HCT116 (cell line): Measurements from ENCODE around the gene DAP. TPM values are rescaled to one million over a fixed set of nuclear protein-coding genes. Genes with fewer than 3 reads are reported as not detected.

Source experiments
- ATAC-seq: fragments of 200-7000 bp; cut with Tn5 transposase; 2 replicates; pipeline ENCODE4 v1.9.1; 2020; ENCODE audit warnings: mild to moderate bottlenecking, moderate library complexity
- BruUV-seq: library from RNA; stranded (reverse); fragments of 400-500 nt; replicated peaks from 2 replicates; lab custom pipeline; 2021; lab: Mats Ljungman, UMichigan
- CTCF ChIA-PET: fragments of 300-600 bp; sonication (Branson Sonifier 250); formaldehyde crosslinking; loops from one replicate; lab custom pipeline; 2021; ENCODE audit warnings: antibody characterized with exemption; lab: Charles Lee
- POLR2A ChIA-PET: fragments of 300-600, 350-600 bp; sonication (Branson Sonifier 250); formaldehyde crosslinking; loops from one replicate; lab custom pipeline; 2021; ENCODE audit warnings: antibody characterized with exemption; lab: Charles Lee
- RAD21 ChIA-PET, 2 experiments: fragments of 300-600 bp; sonication (Branson Sonifier 250); formaldehyde crosslinking; loops; one replicate each; lab custom pipeline; 2023; ENCODE audit warnings: low total read pairs in 2 of 2; ENCODE audit not compliant: uncharacterized antibody in 2 of 2, unreplicated experiment in 2 of 2, low non-redundant PET in 1 of 2; lab: Charles Lee
- DNase-seq: peaks from one replicate; pipeline ENCODE4 v3.0.0-alpha.2; 2010; ENCODE audit warnings: low read depth, low spot score
- H2AFZ ChIP-seq: fragments of 200-600 bp; shearing (Covaris generic), sonication (generic); 2 replicates; pipeline ENCODE4 v1.6.1; 2017; ENCODE audit warnings: low read depth, mixed run types, mixed read lengths, antibody characterized with exemption, low read length; ENCODE audit not compliant: poor library complexity, severe bottlenecking
- H3K27ac ChIP-seq: 2 replicates; pipeline ENCODE4 v1.5.1; 2012; ENCODE audit warnings: low read depth, low read length
- H3K27me3 ChIP-seq: fragments of 200-600 bp; sonication (generic); 2 replicates; pipeline ENCODE4 v1.6.1; 2016; ENCODE audit warnings: mixed run types, low read length, mixed read lengths; ENCODE audit not compliant: insufficient read depth
- H3K36me3 ChIP-seq, 2 experiments: fragments of 200-500 bp in 1 of 2; fragments of 200-600 bp in 1 of 2; sonication (Bioruptor generic) in 1 of 2; sonication (generic) in 1 of 2; 2 replicates each; pipeline versions ENCODE4 v1.5.1 to v1.6.1; 2014 to 2016; ENCODE audit warnings: low read length in 2 of 2, inconsistent platforms in 1 of 2, mixed read lengths in 1 of 2, mixed run types in 1 of 2; ENCODE audit not compliant: insufficient read depth in 2 of 2, control insufficient read depth in 1 of 2
- H3K4me1 ChIP-seq, 2 experiments: fragments of 200-600 bp in 1 of 2; sonication (generic) in 1 of 2; 2 replicates each; pipeline versions ENCODE4 v1.5.1 to v1.6.1; 2012 to 2017; ENCODE audit warnings: low read length in 2 of 2, inconsistent platforms in 1 of 2, mild to moderate bottlenecking in 1 of 2, mixed read lengths in 1 of 2, mixed run types in 1 of 2, moderate library complexity in 1 of 2; ENCODE audit not compliant: insufficient read depth in 2 of 2, control insufficient read depth in 1 of 2
- H3K4me2 ChIP-seq: fragments of 200-600 bp; sonication (generic); 2 replicates; pipeline ENCODE4 v1.6.1; 2017; ENCODE audit warnings: mixed run types, low read length, mixed read lengths
- H3K4me3 ChIP-seq, 2 experiments: fragments of 200-600 bp in 1 of 2; sonication (generic) in 1 of 2; replicated peaks in 1 of 2; 2 replicates each; pipeline ENCODE4 v1.5.1; 2011 to 2016; ENCODE audit warnings: low read length in 2 of 2, control low read depth in 1 of 2, low read depth in 1 of 2, mild to moderate bottlenecking in 1 of 2, mixed read lengths in 1 of 2, mixed run types in 1 of 2
- H3K79me2 ChIP-seq: fragments of 200-600 bp; sonication (generic); 2 replicates; pipeline ENCODE4 v1.6.1; 2017; ENCODE audit warnings: mild to moderate bottlenecking, mixed run types, low read length, moderate library complexity, mixed read lengths; ENCODE audit not compliant: insufficient read depth
- H3K9ac ChIP-seq: fragments of 200-600 bp; sonication (generic); 2 replicates; pipeline ENCODE4 v1.6.1; 2016; ENCODE audit warnings: low read length, mixed read lengths
- H3K9me2 ChIP-seq: fragments of 200-600 bp; sonication (generic), shearing (Covaris generic); 2 replicates; pipeline ENCODE4 v1.6.1; 2017; ENCODE audit warnings: mixed run types, mild to moderate bottlenecking, moderate library complexity; ENCODE audit not compliant: insufficient read depth
- H3K9me3 ChIP-seq, 2 experiments: fragments of 200-500 bp in 1 of 2; fragments of 200-600 bp in 1 of 2; sonication (Bioruptor generic) in 1 of 2; sonication (generic) in 1 of 2; 2 replicates each; pipeline ENCODE4 v1.6.1; 2014 to 2017; ENCODE audit warnings: low read length in 2 of 2, mixed read lengths in 2 of 2, inconsistent platforms in 1 of 2, low read depth in 1 of 2, mild to moderate bottlenecking in 1 of 2, mixed run types in 1 of 2, moderate library complexity in 1 of 2; ENCODE audit not compliant: control insufficient read depth in 1 of 2, insufficient read depth in 1 of 2
- H4K20me1 ChIP-seq: fragments of 200-600 bp; sonication (generic), shearing (Covaris generic); 2 replicates; pipeline ENCODE4 v1.6.1; 2017; ENCODE audit warnings: mixed run types, mild to moderate bottlenecking, moderate library complexity; ENCODE audit not compliant: insufficient read depth
- ATF3 ChIP-seq: IDR thresholded peaks from 2 replicates; pipeline ENCODE4 v1.6.1; 2012
- CEBPB ChIP-seq: IDR thresholded peaks from 2 replicates; pipeline ENCODE4 v1.6.1; 2012; ENCODE audit warnings: low read depth
- CTCF ChIP-seq, 3 experiments: fragments of 200-600 bp in 1 of 3; sonication (generic) in 1 of 3; IDR thresholded peaks in 2 of 3; conservative IDR thresholded peaks in 1 of 3; 2 replicates each; pipeline ENCODE4 v1.5.1; 2012 to 2017; ENCODE audit warnings: low read depth in 2 of 3, low read length in 2 of 3, antibody characterized with exemption in 1 of 3, borderline replicate concordance in 1 of 3, control low read depth in 1 of 3, mild to moderate bottlenecking in 1 of 3, mixed read lengths in 1 of 3, mixed run types in 1 of 3, moderate library complexity in 1 of 3; ENCODE audit not compliant: insufficient read depth in 1 of 3
- EGR1 ChIP-seq: IDR thresholded peaks from 2 replicates; pipeline ENCODE4 v1.6.1; 2012; ENCODE audit warnings: low read depth
- ELF1 ChIP-seq: IDR thresholded peaks from 2 replicates; pipeline ENCODE4 v1.6.1; 2012; ENCODE audit warnings: low read depth, borderline replicate concordance
- EZH2 ChIP-seq: fragments of 200-600 bp; sonication (generic); IDR thresholded peaks from 2 replicates; pipeline ENCODE4 v1.6.1; 2017; ENCODE audit warnings: antibody characterized with exemption, mixed run types
- JUND ChIP-seq: IDR thresholded peaks from 2 replicates; pipeline ENCODE4 v1.6.1; 2012
- MAX ChIP-seq: IDR thresholded peaks from 2 replicates; pipeline ENCODE4 v1.6.1; 2012
- POLR2AphosphoS5 ChIP-seq: IDR thresholded peaks from 2 replicates; pipeline ENCODE4 v1.6.1; 2011; ENCODE audit warnings: mild to moderate bottlenecking, low read depth, low read length, moderate library complexity
- YY1 ChIP-seq: IDR thresholded peaks from 2 replicates; pipeline ENCODE4 v1.6.1; 2011; ENCODE audit warnings: low read length, low read depth, moderate library complexity, mild to moderate bottlenecking; ENCODE audit not compliant: insufficient replicate concordance; ENCODE audit errors: extremely low read depth
- ZBTB33 ChIP-seq: IDR thresholded peaks from 2 replicates; pipeline ENCODE4 v1.6.1; 2011; ENCODE audit warnings: mild to moderate bottlenecking, low read length, moderate library complexity; ENCODE audit not compliant: insufficient replicate concordance; ENCODE audit errors: extremely low read depth
- ZFX ChIP-seq: fragments of 450-650 bp; IDR thresholded peaks from 2 replicates; pipeline ENCODE4 v1.6.1; 2017
- ZNF274 ChIP-seq: fragments of 200-500 bp; sonication (Bioruptor generic); IDR thresholded peaks from 2 replicates; pipeline ENCODE4 v1.6.1; 2014; ENCODE audit warnings: mild to moderate bottlenecking, low read depth, low read length, inconsistent platforms
- intact Hi-C: fragments of 100-400 bp; cut with micrococcal nuclease; formaldehyde crosslinking; loops from 2 replicates; pipeline ENCODE4 v1.10.0; 2022
- total RNA-seq: library from RNA; stranded (reverse); gene quantifications from one replicate; pipeline ENCODE4 v1.2.1, GENCODE V29; 2021; ENCODE audit not compliant: unreplicated experiment

The DAP gene
- total RNA-seq, 1 experiment from 2014 or later, result 59.1 TPM

- intact Hi-C loops, result no loop called here
- H3K27me3 ChIP-seq, result no peaks in the 10 kb centered on the region
- ATAC-seq (no peak), DNase-seq (no peak)
- no peaks in the 10 kb centered on the region for H3K36me3 ChIP-seq
- no TSS peak for BruUV-seq
- no peaks in the 10 kb centered on the region for H4K20me1 ChIP-seq
- ChIA-PET CTCF (interaction anchor here (1.0 kb wide), 1 partner anchor 36 kb away, joined by 4 read pairs; no protein-coding TSS in a partner anchor), RAD21 (no interaction called here), POLR2A (no interaction called here)
- no peak overlapping the region for H3K9ac ChIP-seq
- H3K4me1 ChIP-seq, result peaks cover 0 to 23% of the 10 kb centered on the region in 2 experiments; a peak in 2 of 4 replicates
- no peak overlapping the region for H3K4me2 ChIP-seq
- H3K27ac ChIP-seq, result no peak overlapping the region
- no peaks in the 10 kb centered on the region for H3K79me2 ChIP-seq
- TF ChIP-seq YY1, result no peak
- H2AFZ ChIP-seq, result no peak overlapping the region
- H3K4me3 ChIP-seq, result no peak overlapping the region
- H3K9me3 ChIP-seq, result no peaks in the 10 kb centered on the region
- no peaks in the 10 kb centered on the region for H3K9me2 ChIP-seq
Measured at GRCh38 chr5:10663489-10664179, 97.4 kb downstream of the DAP start.

GRCh38 chr5:10662661-10663488 is 98.2 kb downstream of the DAP start:
- Histone ChIP-seq H3K9me3 (no peaks in the 10 kb centered on the region), H3K9ac (no peak overlapping the region), H3K9me2 (no peaks in the 10 kb centered on the region), H3K27me3 (no peaks in the 10 kb centered on the region), H3K4me1 (peaks cover 0 to 15% of the 10 kb centered on the region in 2 experiments; a peak in 2 of 4 replicates), H3K4me2 (no peak overlapping the region), H3K27ac (no peak overlapping the region), H3K79me2 (no peaks in the 10 kb centered on the region), H3K4me3 (no peak overlapping the region), H4K20me1 (no peaks in the 10 kb centered on the region), H2AFZ (no peak overlapping the region), H3K36me3 (no peaks in the 10 kb centered on the region)
- no peak for DNase-seq
- POLR2A ChIA-PET, result no interaction called here
- intact Hi-C loops, result no loop called here
- RAD21 ChIA-PET, result no interaction called here
- ATAC-seq, result no peak
- no TSS peak for BruUV-seq
- CTCF ChIA-PET, result interaction anchor here (1.0 kb wide), 1 partner anchor 35 kb away, joined by 4 read pairs; no protein-coding TSS in a partner anchor
- no peak for TF ChIP-seq ZBTB33
- TF ChIP-seq ELF1, result no peak
- no peak for TF ChIP-seq CTCF (IDR thresholded peaks at IDR 0.05 in 2 of 3, conservative IDR thresholded peaks at IDR 0.05 in 1 of 3; ENCODE audit: borderline replicate concordance in 1 of 3, insufficient read depth in 1 of 3, low read depth in 2 of 3, low read length in 2 of 3)
- TF ChIP-seq EZH2, result no peak
- TF ChIP-seq EGR1, result no peak
- no peak for TF ChIP-seq ZNF274
- no peak for TF ChIP-seq MAX
- TF ChIP-seq CEBPB, result no peak
- no peak for TF ChIP-seq ATF3
- no peak for TF ChIP-seq ZFX
- TF ChIP-seq POLR2AphosphoS5, result no peak
- no peak for TF ChIP-seq JUND
